NCI-H2107 (cell line): ENCODE results near the gene ATAT1.
"Not testable (repeated sequence)": the region's sequence is repeated elsewhere in the genome, so short reads cannot be mapped to it uniquely, and the experiment has no call there.

Source experiments
- DNase-seq: peaks from one replicate; lab custom pipeline; 2025; lab: John Stamatoyannopoulos, UW

Gene ATAT1

GRCh38 chr6:30651143-30651542, 24.5 kb downstream of the ATAT1 start:
- DNase-seq: no peak

DNA sequence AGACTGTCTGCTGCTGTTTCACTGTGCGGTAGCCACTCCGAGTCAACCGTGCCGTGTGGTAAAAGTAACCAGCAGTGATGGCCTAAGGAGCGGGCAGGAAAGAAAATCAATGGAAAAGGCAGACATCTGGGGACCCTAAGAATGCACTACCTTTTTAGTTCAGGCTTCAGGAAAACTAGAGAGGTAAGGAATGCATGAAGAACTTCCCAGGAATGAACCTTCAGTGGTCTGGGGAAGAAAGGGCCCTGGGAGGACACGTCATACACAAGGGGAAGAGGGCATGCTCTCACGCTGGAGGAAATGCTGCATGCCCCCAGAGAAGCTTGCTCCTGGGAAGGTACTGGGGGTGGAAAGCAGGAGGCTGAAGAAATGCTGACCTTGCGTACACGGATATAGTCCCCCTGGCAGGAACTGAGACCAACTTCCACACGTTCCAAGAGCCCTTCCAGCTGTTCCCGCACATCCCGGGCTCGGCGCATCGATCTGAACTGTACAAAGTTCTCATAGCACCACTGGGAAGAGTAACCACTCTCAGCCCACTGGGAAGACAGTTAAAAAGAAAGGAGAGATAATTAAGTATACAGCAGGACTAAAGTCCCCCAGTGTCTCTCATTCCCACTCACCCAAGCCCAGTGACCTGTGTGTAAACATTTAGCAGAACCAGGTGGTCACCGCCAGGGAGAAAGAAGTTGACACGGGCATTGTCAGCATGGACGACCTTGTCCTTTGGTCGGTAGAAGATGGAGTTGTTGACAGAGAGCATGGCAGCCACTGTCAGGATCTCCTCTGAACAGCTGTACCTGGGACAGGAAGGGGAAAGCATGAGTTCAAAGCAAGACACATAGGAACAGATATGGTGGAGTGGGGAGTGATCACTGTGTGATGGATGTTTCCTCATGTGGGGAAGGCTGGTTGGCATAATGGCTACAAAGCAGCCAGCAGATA, 28.4 kb downstream of the ATAT1 start:
- no peak for DNase-seq

DNA sequence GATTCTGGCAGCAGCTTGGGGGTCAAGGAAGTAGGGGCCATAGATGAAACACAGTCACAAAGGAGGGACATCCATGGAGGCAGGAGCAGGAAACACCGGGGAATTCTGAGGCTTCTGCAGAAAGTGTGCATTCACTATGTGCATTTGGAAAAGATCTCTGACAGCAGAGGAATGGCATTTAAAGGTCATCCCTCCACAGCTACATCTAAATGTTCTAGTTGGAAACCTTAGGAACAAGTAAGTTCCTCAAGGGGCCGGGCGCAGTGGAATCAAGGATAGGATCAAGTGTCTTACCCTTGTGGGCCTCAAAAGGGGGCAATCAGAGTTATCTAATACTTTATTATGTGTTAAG, 29.0 kb downstream of the ATAT1 start:
- no peak for DNase-seq

DNA sequence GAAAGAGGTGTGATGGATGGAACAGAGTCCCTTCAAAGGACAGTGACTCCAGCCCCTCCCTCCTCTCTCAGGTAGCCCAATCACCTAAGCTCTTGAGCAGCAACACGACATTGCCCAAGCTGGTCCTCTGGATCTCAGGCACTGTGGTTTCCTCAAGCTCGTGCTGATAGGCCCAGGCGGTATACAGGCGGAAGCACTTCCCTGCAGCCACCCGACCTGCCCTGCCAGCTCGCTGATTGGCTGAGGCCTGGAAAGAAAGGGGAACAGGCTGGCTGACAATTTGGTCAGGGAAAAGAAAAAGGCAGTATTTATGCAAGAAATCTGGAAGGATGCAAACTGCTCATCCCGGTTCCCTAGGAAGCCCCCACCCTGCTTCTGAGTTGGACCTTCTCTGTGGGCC, 29.8 kb downstream of the ATAT1 start:
- no peak for DNase-seq

- no peak for DNase-seq
Measured at GRCh38 chr6:30657454-30657853, 30.8 kb downstream of the ATAT1 start.

DNA sequence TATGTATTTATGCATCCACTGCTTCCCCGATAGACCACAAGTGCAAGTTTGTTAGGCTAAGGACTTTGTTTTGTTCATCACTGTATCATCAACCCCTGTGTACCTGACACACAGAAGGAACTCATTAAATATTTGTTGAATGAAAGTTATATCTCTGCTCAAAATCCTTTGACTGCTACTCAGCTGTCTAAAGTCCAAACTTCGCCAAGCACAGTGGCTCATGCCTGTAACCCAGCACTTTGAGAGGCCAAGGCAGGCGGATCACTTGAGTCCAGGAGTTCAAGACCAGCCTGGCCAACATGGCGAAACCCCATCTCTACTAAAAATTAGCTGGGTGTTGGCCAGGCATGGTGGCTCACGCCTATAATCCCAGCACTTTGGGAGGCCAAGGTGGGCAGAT, 31.2 kb downstream of the ATAT1 start:
- not testable (repeated sequence) for DNase-seq

GRCh38 chr6:30664994-30665767, 38.5 kb downstream of the ATAT1 start:
- DNase-seq: no peak

DNA sequence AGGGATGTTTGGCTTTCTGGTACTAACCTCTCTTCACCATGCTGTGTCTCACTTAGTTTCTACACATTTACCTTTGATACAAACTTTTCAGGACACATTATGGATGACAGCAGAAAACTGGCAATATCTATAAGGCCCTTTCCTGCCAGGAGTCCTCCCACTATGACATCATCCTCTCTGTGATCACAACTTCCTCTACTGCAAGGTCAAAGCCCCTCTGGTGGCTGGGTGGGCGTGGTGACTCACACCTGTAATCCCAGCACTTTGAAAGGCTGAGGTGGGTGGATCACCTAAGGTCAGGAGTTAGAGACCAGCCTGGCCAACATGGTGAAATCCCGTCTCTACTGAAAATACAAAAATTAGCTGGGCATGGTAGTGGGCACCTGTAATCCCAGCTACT, 39.6 kb downstream of the ATAT1 start:
- not testable (repeated sequence) for DNase-seq

- no peak for DNase-seq
Measured at GRCh38 chr6:30670760-30671527, 44.3 kb downstream of the ATAT1 start.

- DNase-seq: peak; percentile 66
Measured at GRCh38 chr6:30672445-30673253, 46.0 kb downstream of the ATAT1 start, which contains the start of gene DHX16. Gene DHX16 (minus strand): TSS chr6:30673006. CDS start chr6:30672841, 165 bp downstream.

DNA sequence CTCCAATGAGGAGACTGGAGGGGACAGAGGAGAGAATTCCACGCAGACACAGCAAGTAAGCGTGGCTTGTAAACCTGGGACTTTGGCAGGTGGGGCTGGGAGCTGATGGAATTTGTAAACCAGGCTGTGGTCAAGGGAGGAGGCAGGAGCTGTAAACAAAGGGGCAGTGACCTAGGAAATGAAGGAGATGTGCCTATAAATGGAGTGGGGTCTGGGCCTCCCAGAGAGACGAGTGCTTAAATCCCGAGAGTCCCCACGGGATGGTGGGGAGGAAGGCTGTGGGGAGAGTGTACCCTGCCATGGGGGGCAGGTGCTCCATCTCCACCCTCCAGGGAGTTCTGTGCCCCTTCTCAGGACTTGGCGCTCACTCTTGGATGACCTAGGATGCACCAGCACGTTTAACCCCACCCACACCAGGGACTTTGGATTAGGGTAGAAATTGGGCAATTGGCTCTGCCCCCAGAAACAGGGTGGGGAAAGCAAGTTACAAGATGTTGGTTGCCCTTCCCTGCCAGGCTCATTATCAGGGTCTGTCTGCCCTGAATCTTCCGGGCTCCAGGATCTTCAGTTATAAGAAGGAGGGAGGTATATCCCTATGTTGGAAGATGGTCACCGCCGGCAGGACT, 50.1 kb downstream of the ATAT1 start:
- no peak for DNase-seq

GRCh38 chr6:30678964-30679726, 52.5 kb downstream of the ATAT1 start:
- DNase-seq: peak; percentile 43

DNA sequence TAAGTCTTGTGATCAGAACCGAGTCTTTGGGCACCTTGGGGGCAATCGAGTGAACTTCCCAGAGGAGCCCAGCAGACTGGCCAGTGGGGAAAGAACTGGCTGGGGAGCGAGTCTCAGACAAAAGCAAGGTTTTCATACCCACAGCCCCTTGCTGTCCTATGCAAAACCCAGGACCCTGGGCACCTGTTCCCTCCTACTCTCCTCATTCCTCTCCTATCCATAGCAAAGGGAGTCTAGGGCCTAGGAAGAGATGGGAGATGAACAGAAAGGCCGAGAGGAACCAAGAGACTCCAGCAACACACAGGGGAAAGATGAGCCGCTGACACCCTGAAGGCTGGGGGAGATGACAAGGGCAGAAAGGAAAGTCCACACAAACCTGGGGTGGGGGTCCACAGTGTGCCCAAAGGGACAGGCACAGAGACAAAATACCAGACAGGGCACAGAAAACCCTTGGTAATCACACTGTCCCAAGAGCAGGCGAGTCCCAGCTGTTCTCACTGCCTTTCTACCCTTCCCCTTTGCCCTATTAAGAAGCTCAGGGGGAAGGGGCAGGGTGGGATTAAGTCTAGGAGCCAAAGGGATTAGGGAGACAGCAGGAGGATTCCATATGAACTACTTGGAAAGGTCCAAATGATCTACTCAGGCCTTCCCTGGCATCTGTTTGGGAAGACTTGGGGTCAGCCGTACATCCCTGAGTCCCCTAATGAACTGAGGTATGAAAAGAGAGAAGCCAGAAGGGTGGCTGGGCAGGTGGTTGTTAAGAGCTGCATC, 53.3 kb downstream of the ATAT1 start:
- DNase-seq: no peak

DNA sequence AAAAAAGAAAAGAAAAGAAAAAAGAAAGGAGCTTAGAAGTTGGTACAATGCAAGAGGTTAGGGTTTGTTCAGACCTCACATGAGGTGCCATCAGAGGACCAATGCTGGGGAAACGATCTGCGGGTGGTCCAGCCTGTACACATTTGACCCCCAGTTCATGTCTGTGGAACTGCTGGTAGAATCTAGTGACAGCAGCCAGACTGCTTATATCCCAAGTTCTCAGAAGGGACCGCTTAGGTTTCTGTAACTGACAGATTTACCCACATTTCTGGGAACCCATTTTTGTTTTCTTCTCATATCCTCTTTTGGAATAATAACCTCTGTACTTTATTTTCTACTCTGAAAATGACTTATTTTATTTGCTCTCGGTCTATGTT, 55.1 kb downstream of the ATAT1 start:
- no peak for DNase-seq

DNA sequence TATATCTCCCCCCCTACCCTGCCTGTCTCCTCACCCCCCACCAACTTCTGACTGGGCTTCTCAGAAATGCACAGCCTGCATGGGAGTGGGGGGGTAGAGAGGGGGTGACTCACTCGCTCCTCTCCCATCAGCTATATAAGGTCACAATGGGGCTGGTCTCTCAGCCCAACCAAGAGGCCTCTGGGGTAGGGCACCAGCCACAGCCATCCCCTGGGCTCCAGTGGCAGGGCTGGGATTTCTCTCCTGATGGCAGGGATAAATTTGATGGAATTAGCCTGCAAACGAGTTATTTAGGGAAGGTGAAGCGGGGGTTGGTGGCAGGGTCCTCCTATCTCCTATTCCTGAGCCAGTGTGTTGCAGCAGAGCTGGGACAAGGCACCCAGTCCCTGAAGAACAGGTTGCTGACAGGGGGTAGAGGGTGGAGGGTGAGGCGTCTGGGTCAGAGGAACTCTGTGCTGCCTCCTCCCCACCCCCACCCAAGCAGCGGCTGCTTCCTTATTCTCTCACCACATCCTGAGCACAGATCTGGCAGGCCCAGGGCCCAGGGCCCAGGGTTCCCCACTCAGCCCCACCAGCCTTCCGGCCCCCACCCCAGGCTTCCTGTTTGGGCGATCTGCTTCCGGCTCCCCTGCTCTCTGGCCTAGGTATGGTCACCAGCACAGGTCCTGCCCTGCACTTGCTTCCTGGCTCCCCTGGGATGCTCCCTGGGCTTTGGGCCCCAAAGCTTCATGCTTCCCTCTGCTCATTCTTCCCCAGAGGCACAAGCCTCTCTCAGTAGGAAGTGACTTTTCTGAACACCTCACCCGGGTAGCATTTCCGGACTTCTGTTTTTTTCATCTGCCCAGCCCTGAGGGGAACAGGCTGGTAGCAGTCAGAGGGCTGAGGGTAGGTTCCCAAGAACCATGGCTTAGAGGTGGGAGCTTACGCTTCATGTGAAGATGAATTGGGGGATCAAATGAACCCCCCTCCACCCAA, 55.8 kb downstream of the ATAT1 start:
- no peak for DNase-seq

DNA sequence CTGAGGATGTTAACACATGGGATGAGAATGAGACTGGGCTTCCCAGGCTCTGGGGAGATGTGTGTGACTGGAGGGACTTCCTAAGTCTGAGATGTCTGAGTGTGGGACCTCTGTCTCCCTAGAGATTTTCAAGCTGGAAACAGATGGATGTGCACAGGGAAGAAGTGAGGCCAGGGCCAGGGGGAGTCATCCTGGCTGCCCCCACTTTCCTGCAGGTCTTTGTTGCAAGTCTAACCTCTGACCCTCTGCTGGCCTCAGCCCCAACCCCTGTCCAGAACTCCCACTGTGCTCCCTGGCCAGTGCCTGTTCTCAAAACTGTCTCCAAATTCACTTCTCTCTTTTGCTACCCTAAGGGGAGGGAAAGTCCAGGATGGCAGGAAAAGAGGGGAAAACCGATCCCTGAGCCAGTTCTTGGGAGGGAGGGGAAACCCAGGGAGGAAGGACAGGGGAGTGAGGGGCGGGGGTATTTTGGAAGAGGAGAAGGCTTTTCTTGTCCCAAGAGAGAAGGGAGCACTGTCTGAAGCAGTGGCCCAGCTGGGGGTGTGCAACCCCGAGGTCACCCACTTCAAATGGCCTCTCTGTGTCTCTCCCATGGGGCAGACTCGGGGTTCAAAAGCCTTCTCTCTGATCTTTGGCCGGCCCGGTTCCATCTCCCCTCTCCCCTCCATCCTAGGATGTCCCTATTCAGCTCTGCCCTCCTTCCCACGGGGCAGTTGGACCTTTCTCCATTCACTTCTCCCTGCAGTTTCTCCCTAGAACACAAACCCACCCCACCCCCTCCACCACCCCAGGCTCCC, 56.7 kb downstream of the ATAT1 start:
- DNase-seq: no peak

- DNase-seq: no peak
Measured at GRCh38 chr6:30683980-30684338, 57.3 kb downstream of the ATAT1 start.
